Measurements from ENCODE around the gene CAPSL. TPM values are rescaled to one million over a fixed set of nuclear protein-coding genes. Genes with fewer than 3 reads are reported as not detected.

Gene CAPSL
- total and polyA plus RNA-seq, 2 of the 8 experiments (the other 6 are each of a cell fraction or from before 2014, with no cell fraction given), result not detected

GRCh38 chr5:35903631-35904203 is 34.7 kb downstream of the CAPSL start:
- 85% methylated on average over 6 of the region's 6 CpGs; no CpG with 5 or more reads in 1 of the 2 experiments for WGBS, 2 experiments (ENCODE audit: extremely low coverage in 1 of 2, insufficient coverage in 1 of 2, insufficient read length in 1 of 2, insufficient replicate concordance in 2 of 2, low coverage in 1 of 2, low lambda C conversion rate in 2 of 2, missing lambda C conversion rate in 1 of 2)
- CTCF ChIA-PET (ENCODE audit: partially characterized antibody), result interaction anchor here (0.8 to 2.3 kb wide), 2 partner anchors 23 to 100 kb away, joined by 3 to 7 read pairs; no protein-coding TSS in a partner anchor
- Histone ChIP-seq H4K91ac (replicated peaks; ENCODE audit: insufficient read length, low read length) (no peak overlapping the region), H3K79me2 (ENCODE audit: control insufficient read depth in 1 of 2, insufficient read depth in 2 of 2, low read length in 2 of 2) (no peaks in the 10 kb centered on the region), H3K79me1 (ENCODE audit: low read depth, low read length) (no peaks in the 10 kb centered on the region), H2BK120ac (replicated peaks; ENCODE audit: low read depth, low read length) (no peak overlapping the region), H3K23me2 (ENCODE audit: low read depth, low read length) (no peaks in the 10 kb centered on the region), H4K20me1 (replicated peaks in 1 of 2; ENCODE audit: control insufficient read depth in 1 of 2, insufficient read depth in 2 of 2, low read length in 2 of 2) (no peaks in the 10 kb centered on the region), H3K36me3 (ENCODE audit: control insufficient read depth in 2 of 4, insufficient read depth in 4 of 4, low read length in 3 of 4) (no peaks in the 10 kb centered on the region), H2AK5ac (ENCODE audit: low read depth, low read length) (no peak overlapping the region), H3K4me1 (replicated peaks in 1 of 4; ENCODE audit: control insufficient read depth in 3 of 4, insufficient read depth in 4 of 4, low read length in 3 of 4) (peaks cover 0 to 3% (median 0%) of the 10 kb centered on the region in 4 experiments; a peak in 2 of 7 replicates), H3K23ac (ENCODE audit: insufficient read length) (no peak overlapping the region), H4K8ac (ENCODE audit: extremely low read depth, insufficient read depth, low read length) (no peak overlapping the region), H2BK12ac (ENCODE audit: low read depth, low read length) (no peak overlapping the region), H2BK5ac (ENCODE audit: low read depth, low read length) (no peak overlapping the region), H2BK20ac (ENCODE audit: low read length) (no peak overlapping the region), H3K4me3 (ENCODE audit: extremely low read depth in 1 of 4, insufficient read depth in 2 of 4, low read depth in 3 of 4, low read length in 4 of 4) (no peak overlapping the region), H3K56ac (replicated peaks; ENCODE audit: insufficient read length, low read depth, low read length) (no peak overlapping the region), H3K18ac (ENCODE audit: extremely low read depth, low read length) (no peak overlapping the region), H4K5ac (ENCODE audit: insufficient read length, low read depth, low read length) (no peak overlapping the region), H2AFZ (ENCODE audit: low read length) (no peak overlapping the region), H3K4ac (replicated peaks; ENCODE audit: insufficient read length, low read depth, low read length) (no peak overlapping the region), H3K27ac (ENCODE audit: low read depth, low read length) (no peak overlapping the region), H3K27me3 (replicated peaks in 1 of 4; ENCODE audit: control insufficient read depth in 3 of 4, extremely low read depth in 1 of 4, insufficient read depth in 3 of 4, low read length in 3 of 4) (peaks cover 0 to 1% (median 0%) of the 10 kb centered on the region in 4 experiments; a peak in 1 of 7 replicates), H3K14ac (ENCODE audit: insufficient read length) (no peak overlapping the region), H2BK15ac (ENCODE audit: low read length) (no peak overlapping the region), H3K4me2 (ENCODE audit: insufficient read depth in 1 of 2, low read depth in 2 of 2, low read length in 2 of 2) (no peak overlapping the region), H3K9ac (replicated peaks in 1 of 4; ENCODE audit: extremely low read depth in 1 of 4, low read depth in 3 of 4, low read length in 3 of 4) (no peak overlapping the region), H3K9me3 (ENCODE audit: insufficient read depth in 2 of 2, low read depth in 1 of 2, low read length in 1 of 2) (no peaks in the 10 kb centered on the region)
- POLR2A ChIA-PET (ENCODE audit: partially characterized antibody), result no interaction called here
- FAIRE-seq, result no peak
- DNase-seq (ENCODE audit: low read depth in 1 of 2, low spot score in 2 of 2), result no peak
- no peak for TF ChIP-seq BRCA1 (IDR thresholded peaks at IDR 0.05; ENCODE audit: low read depth, low read length)
- no peak for TF ChIP-seq POU5F1 (IDR thresholded peaks at IDR 0.05; ENCODE audit: low read depth, low read length)
- no peak for TF ChIP-seq TEAD4 (IDR thresholded peaks at IDR 0.05; ENCODE audit: low read depth, low read length)
- no peak for TF ChIP-seq GABPA (IDR thresholded peaks at IDR 0.05; ENCODE audit: borderline replicate concordance, insufficient read depth, low read length)
- no peak for TF ChIP-seq EZH2 (IDR thresholded peaks at IDR 0.05; ENCODE audit: low read depth, low read length, severe bottlenecking)
- TF ChIP-seq SRF (IDR thresholded peaks at IDR 0.05; ENCODE audit: low read depth, low read length), result no peak
- no peak for TF ChIP-seq EGR1 (IDR thresholded peaks at IDR 0.05; ENCODE audit: borderline replicate concordance, low read depth, low read length)
- no peak for TF ChIP-seq FOSL1 (IDR thresholded peaks at IDR 0.05; ENCODE audit: insufficient read depth, low read depth, low read length)
- no peak for TF ChIP-seq POLR2A (IDR thresholded peaks at IDR 0.05; ENCODE audit: control extremely low read depth in 1 of 2, low read depth in 2 of 2, low read length in 2 of 2)
- no peak for TF ChIP-seq GTF2F1 (IDR thresholded peaks at IDR 0.05; ENCODE audit: borderline replicate concordance, low read depth, low read length)
- TF ChIP-seq SIX5 (IDR thresholded peaks at IDR 0.05; ENCODE audit: low read depth, low read length), result no peak
- no peak for TF ChIP-seq SP2 (IDR thresholded peaks at IDR 0.05; ENCODE audit: low read length)
- TF ChIP-seq RFX5 (IDR thresholded peaks at IDR 0.05; ENCODE audit: borderline replicate concordance, low read depth, low read length), result no peak
- no peak for TF ChIP-seq RXRA (IDR thresholded peaks at IDR 0.05; ENCODE audit: insufficient read depth, low read depth, low read length)
